Progenitor cell of endocrine pancreas (in vitro differentiated cells): ENCODE results near the gene SPOCK1. TPM values are rescaled to one million over a fixed set of nuclear protein-coding genes. Genes with fewer than 3 reads are reported as not detected.

Experiments
- DNase-seq: peaks from one replicate; pipeline ENCODE4 v3.0.0; 2021; ENCODE audit warnings: low spot score; ENCODE audit not compliant: unreplicated experiment
- H3K27ac Mint-ChIP-seq: 2 replicates; pipeline ENCODE4 v1.8.0; 2021; ENCODE audit warnings: mild to moderate bottlenecking, moderate library complexity, mixed read lengths
- H3K27me3 Mint-ChIP-seq: 2 replicates; pipeline ENCODE4 v1.8.0; 2021; ENCODE audit warnings: mixed read lengths
- H3K36me3 Mint-ChIP-seq: 2 replicates; pipeline ENCODE4 v1.8.0; 2022; ENCODE audit warnings: mixed read lengths; ENCODE audit not compliant: insufficient read depth
- H3K4me1 Mint-ChIP-seq: 2 replicates; pipeline ENCODE4 v1.8.0; 2021; ENCODE audit warnings: low read depth, mixed read lengths
- H3K4me3 Mint-ChIP-seq: 2 replicates; pipeline ENCODE4 v1.8.0; 2021; ENCODE audit warnings: low read depth, mild to moderate bottlenecking, moderate library complexity, mixed read lengths
- H3K9me3 Mint-ChIP-seq: 2 replicates; pipeline ENCODE4 v1.8.0; 2021; ENCODE audit warnings: low read depth, mixed read lengths
- CTCF ChIP-seq: fragments of 200-600 bp; sonication (generic); IDR thresholded peaks from one replicate; pipeline ENCODE4 v1.5.0; 2021; ENCODE audit warnings: antibody characterized with exemption, mild to moderate bottlenecking; ENCODE audit not compliant: unreplicated experiment
- total RNA-seq: library from RNA; stranded (reverse); gene quantifications from 2 replicates; pipeline ENCODE4 v1.2.1, GENCODE V29; 2021

The SPOCK1 gene
- total RNA-seq, 1 donor from 2014 or later, result 41.4 TPM

GRCh38 chr5:137023371-137023770 is 475.8 kb downstream of the SPOCK1 start:
- Mint-ChIP-seq H3K27ac (no peak overlapping the region), H3K9me3 (no peaks in the 10 kb centered on the region), H3K36me3 (no peaks in the 10 kb centered on the region), H3K4me1 (peaks cover 9% of the 10 kb centered on the region), H3K27me3 (peaks cover 26% of the 10 kb centered on the region), H3K4me3 (no peak overlapping the region)
- TF ChIP-seq CTCF, result no peak
- DNase-seq, result no peak

GRCh38 chr5:137022725-137023124 is 476.4 kb downstream of the SPOCK1 start:
- peaks cover 9% of the 10 kb centered on the region for H3K4me1 Mint-ChIP-seq
- no peak overlapping the region for H3K27ac Mint-ChIP-seq
- no peak for DNase-seq
- H3K36me3 Mint-ChIP-seq, result no peaks in the 10 kb centered on the region
- H3K9me3 Mint-ChIP-seq, result no peaks in the 10 kb centered on the region
- TF ChIP-seq CTCF, result no peak
- H3K27me3 Mint-ChIP-seq, result peaks cover 24% of the 10 kb centered on the region
- H3K4me3 Mint-ChIP-seq, result no peak overlapping the region

- Mint-ChIP-seq H3K4me3 (no peak overlapping the region), H3K27me3 (peaks cover 25% of the 10 kb centered on the region), H3K27ac (no peak overlapping the region), H3K36me3 (no peaks in the 10 kb centered on the region), H3K9me3 (no peaks in the 10 kb centered on the region), H3K4me1 (peaks cover 9% of the 10 kb centered on the region)
- DNase-seq, result no peak
- no peak for TF ChIP-seq CTCF
Observed at GRCh38 chr5:137022043-137022442, 477.1 kb downstream of the SPOCK1 start.

GRCh38 chr5:137019229-137019628 is 479.9 kb downstream of the SPOCK1 start:
- peaks cover 13% of the 10 kb centered on the region for H3K4me1 Mint-ChIP-seq
- H3K4me3 Mint-ChIP-seq, result no peak overlapping the region
- H3K9me3 Mint-ChIP-seq, result no peaks in the 10 kb centered on the region
- no peak for DNase-seq
- no peaks in the 10 kb centered on the region for H3K36me3 Mint-ChIP-seq
- peaks cover 45% of the 10 kb centered on the region for H3K27me3 Mint-ChIP-seq
- no peak for TF ChIP-seq CTCF
- H3K27ac Mint-ChIP-seq, result no peak overlapping the region

GRCh38 chr5:137016783-137017324 is 482.3 kb downstream of the SPOCK1 start:
- Mint-ChIP-seq H3K4me3 (no peak overlapping the region), H3K9me3 (no peaks in the 10 kb centered on the region), H3K36me3 (no peaks in the 10 kb centered on the region), H3K27me3 (peaks cover 53% of the 10 kb centered on the region), H3K4me1 (peaks cover 21% of the 10 kb centered on the region), H3K27ac (no peak overlapping the region)
- DNase-seq, result no peak
- no peak for TF ChIP-seq CTCF
